ENCODE results near the gene KCND2. TPM values are rescaled to one million over a fixed set of nuclear protein-coding genes. Genes with fewer than 3 reads are reported as not detected.

Gene KCND2
- total RNA-seq, 4 donors from 2014 or later = 0.07 to 0.93 (median 0.30) TPM

GRCh38 chr7:120703585-120704240 is 430.7 kb downstream of the KCND2 start:
- H3K4me1 ChIP-seq = no peaks in the 10 kb centered on the region
- no peak overlapping the region for H3K4me3 ChIP-seq
- ATAC-seq (no peak), DNase-seq (no peak)
- no peaks in the 10 kb centered on the region for H3K36me3 ChIP-seq
- in situ Hi-C loops (cut with MboI; ENCODE audit: low sequenced_read_pairs in 4 of 4) (no loop called here), intact Hi-C loops (cut with DNase I; ENCODE audit: low total_unique reads) (no loop called here)
- TF ChIP-seq POLR2A (IDR thresholded peaks at IDR 0.05) (no peak), CTCF (IDR thresholded peaks at IDR 0.05 in 4 of 5, conservative IDR thresholded peaks at IDR 0.05 in 1 of 5) (no peak)
- H3K9me3 ChIP-seq = no peaks in the 10 kb centered on the region
- H3K27me3 ChIP-seq = no peaks in the 10 kb centered on the region
- H3K27ac ChIP-seq = no peak overlapping the region

GRCh38 chr7:120709252-120709971 is 436.4 kb downstream of the KCND2 start:
- no peak for DNase-seq
- in situ Hi-C loops (cut with MboI; ENCODE audit: low sequenced_read_pairs in 4 of 4) (no loop called here), intact Hi-C loops (cut with DNase I; ENCODE audit: low total_unique reads) (no loop called here)
- Histone ChIP-seq H3K4me3 (no peak overlapping the region), H3K4me1 (no peaks in the 10 kb centered on the region), H3K27me3 (no peaks in the 10 kb centered on the region), H3K36me3 (no peaks in the 10 kb centered on the region), H3K27ac (no peak overlapping the region), H3K9me3 (no peaks in the 10 kb centered on the region)
- no peak for TF ChIP-seq CTCF (IDR thresholded peaks at IDR 0.05 in 4 of 5, conservative IDR thresholded peaks at IDR 0.05 in 1 of 5)
- no peak for TF ChIP-seq POLR2A (IDR thresholded peaks at IDR 0.05)
- ATAC-seq = no peak

- in situ Hi-C loops (cut with MboI; ENCODE audit: low sequenced_read_pairs in 4 of 4) (no loop called here), intact Hi-C loops (cut with DNase I; ENCODE audit: low total_unique reads) (no loop called here)
- no peak for ATAC-seq
- no peaks in the 10 kb centered on the region for H3K27me3 ChIP-seq
- H3K9me3 ChIP-seq = no peaks in the 10 kb centered on the region
- no peak overlapping the region for H3K27ac ChIP-seq
- no peaks in the 10 kb centered on the region for H3K4me1 ChIP-seq
- no peak overlapping the region for H3K4me3 ChIP-seq
- TF ChIP-seq CTCF (IDR thresholded peaks at IDR 0.05 in 4 of 5, conservative IDR thresholded peaks at IDR 0.05 in 1 of 5) = no peak
- DNase-seq = no peak
- no peaks in the 10 kb centered on the region for H3K36me3 ChIP-seq
Measured at GRCh38 chr7:120709972-120710320, 437.0 kb downstream of the KCND2 start.

- in situ Hi-C loops (cut with MboI; ENCODE audit: low sequenced_read_pairs in 4 of 4) = no loop called here
- no peak for DNase-seq
- no peak overlapping the region for H3K27ac ChIP-seq
- no peaks in the 10 kb centered on the region for H3K27me3 ChIP-seq
- no peak overlapping the region for H3K4me3 ChIP-seq
- intact Hi-C loops (cut with DNase I; ENCODE audit: low total_unique reads) = no loop called here
- no peak for TF ChIP-seq POLR2A (IDR thresholded peaks at IDR 0.05)
- TF ChIP-seq CTCF (IDR thresholded peaks at IDR 0.05 in 4 of 5, conservative IDR thresholded peaks at IDR 0.05 in 1 of 5) = no peak
- no peaks in the 10 kb centered on the region for H3K4me1 ChIP-seq
- H3K36me3 ChIP-seq = no peaks in the 10 kb centered on the region
- H3K9me3 ChIP-seq = no peaks in the 10 kb centered on the region
- ATAC-seq = no peak
Measured at GRCh38 chr7:120714945-120715344, 442.0 kb downstream of the KCND2 start.

Data from gastrocnemius medialis (tissue), 4 donors.